H1 (cell line): ENCODE measurements around the gene PRMT9. TPM values are rescaled to one million over a fixed set of nuclear protein-coding genes. Genes with fewer than 3 reads are reported as not detected.

Source experiments
- CTCF ChIA-PET: fragments of 300-600 bp; sonication (Branson Sonifier 250); formaldehyde crosslinking; loops from one replicate; lab custom pipeline; 2021; ENCODE audit not compliant: partially characterized antibody; lab: Charles Lee
- POLR2A ChIA-PET: fragments of 300-600 bp; sonication (Branson Sonifier 250); formaldehyde crosslinking; loops from one replicate; lab custom pipeline; 2021; ENCODE audit warnings: inconsistent platforms; ENCODE audit not compliant: partially characterized antibody; lab: Charles Lee
- DNase-seq, 2 experiments: peaks; one replicate each; pipeline versions ENCODE4 v3.0.0 to v3.0.0-alpha.2; 2010 to 2022; ENCODE audit warnings: low spot score in 2 of 2, low read depth in 1 of 2, mixed read lengths in 1 of 2
- FAIRE-seq: peaks from 2 replicates; lab custom pipeline; 2011; peaks lifted over from hg19 to GRCh38; lab: Jason Lieb, UNC
- H2AFZ ChIP-seq: 2 replicates; pipeline ENCODE4 v1.8.1; 2012; ENCODE audit warnings: low read length, inconsistent platforms
- H2AK5ac ChIP-seq: 2 replicates; pipeline ENCODE4 v1.6.1; 2013; ENCODE audit warnings: low read depth, low read length
- H2BK120ac ChIP-seq: replicated peaks from 2 replicates; pipeline ENCODE3; 2013; ENCODE audit warnings: low read depth, low read length, inconsistent platforms
- H2BK12ac ChIP-seq: 2 replicates; pipeline ENCODE4 v1.6.1; 2013; ENCODE audit warnings: low read depth, low read length
- H2BK15ac ChIP-seq: 2 replicates; pipeline ENCODE4 v1.6.1; 2013; ENCODE audit warnings: low read length
- H2BK20ac ChIP-seq: 2 replicates; pipeline ENCODE4 v1.6.1; 2013; ENCODE audit warnings: low read length
- H2BK5ac ChIP-seq: 2 replicates; pipeline ENCODE4 v1.6.1; 2013; ENCODE audit warnings: low read depth, low read length
- H3K14ac ChIP-seq: 2 replicates; pipeline ENCODE4 v1.6.1; 2013; ENCODE audit warnings: inconsistent platforms; ENCODE audit not compliant: insufficient read length
- H3K18ac ChIP-seq: 2 replicates; pipeline ENCODE4 v1.6.1; 2013; ENCODE audit warnings: low read length; ENCODE audit errors: extremely low read depth
- H3K23ac ChIP-seq: 2 replicates; pipeline ENCODE4 v1.6.1; 2013; ENCODE audit warnings: inconsistent platforms; ENCODE audit not compliant: insufficient read length
- H3K23me2 ChIP-seq: 2 replicates; pipeline ENCODE4 v1.6.1; 2013; ENCODE audit warnings: low read depth, low read length
- H3K27ac ChIP-seq: 2 replicates; pipeline ENCODE4 v1.6.1; 2011; ENCODE audit warnings: low read depth, low read length, inconsistent platforms
- H3K27me3 ChIP-seq, 4 experiments: replicated peaks in 1 of 4; 1 replicate in 1 of 4; 2 replicates in 3 of 4; pipeline versions ENCODE4 v1.6.1 to v1.8.1; 2011 to 2013; ENCODE audit warnings: low read length in 3 of 4, mild to moderate bottlenecking in 3 of 4, inconsistent platforms in 2 of 4, mixed read lengths in 2 of 4, moderate library complexity in 1 of 4; ENCODE audit not compliant: control insufficient read depth in 3 of 4, insufficient read depth in 3 of 4; ENCODE audit errors: extremely low read depth in 1 of 4
- H3K36me3 ChIP-seq, 4 experiments: 2 replicates each; pipeline versions ENCODE4 v1.6.1 to v1.8.1; 2011 to 2013; ENCODE audit warnings: mild to moderate bottlenecking in 4 of 4, low read length in 3 of 4, moderate library complexity in 2 of 4, control low read depth in 1 of 4, inconsistent platforms in 1 of 4; ENCODE audit not compliant: insufficient read depth in 4 of 4, control insufficient read depth in 2 of 4
- H3K4ac ChIP-seq: replicated peaks from 2 replicates; pipeline ENCODE3; 2013; ENCODE audit warnings: low read length, low read depth, mixed read lengths, inconsistent platforms; ENCODE audit not compliant: insufficient read length
- H3K4me1 ChIP-seq, 4 experiments: replicated peaks in 1 of 4; 1 replicate in 1 of 4; 2 replicates in 3 of 4; pipeline versions ENCODE4 v1.6.1 to v1.8.1; 2011 to 2013; ENCODE audit warnings: low read length in 3 of 4, inconsistent platforms in 2 of 4, mixed read lengths in 1 of 4; ENCODE audit not compliant: insufficient read depth in 4 of 4, control insufficient read depth in 3 of 4
- H3K4me2 ChIP-seq, 2 experiments: 2 replicates each; pipeline versions ENCODE4 v1.6.1 to v1.8.1; 2011 to 2013; ENCODE audit warnings: low read depth in 2 of 2, low read length in 2 of 2, control low read depth in 1 of 2, inconsistent platforms in 1 of 2, mild to moderate bottlenecking in 1 of 2; ENCODE audit not compliant: insufficient read depth in 1 of 2
- H3K4me3 ChIP-seq, 4 experiments: fragments of 200-600, 300-600 bp in 1 of 4; sonication (generic), shearing (Covaris generic), sonication (Bioruptor Twin) in 1 of 4; 2 replicates each; pipeline versions ENCODE4 v1.5.1 to v1.8.1; 2011 to 2016; ENCODE audit warnings: low read length in 4 of 4, low read depth in 3 of 4, control low read depth in 2 of 4, inconsistent platforms in 2 of 4, mild to moderate bottlenecking in 2 of 4, mixed read lengths in 1 of 4, moderate library complexity in 1 of 4; ENCODE audit not compliant: insufficient read depth in 2 of 4; ENCODE audit errors: extremely low read depth in 1 of 4
- H3K56ac ChIP-seq: replicated peaks from 2 replicates; pipeline ENCODE3; 2013; ENCODE audit warnings: low read depth, mild to moderate bottlenecking, mixed read lengths, low read length, inconsistent platforms; ENCODE audit not compliant: insufficient read length
- H3K79me1 ChIP-seq: 2 replicates; pipeline ENCODE4 v1.6.1; 2013; ENCODE audit warnings: low read depth, low read length, control low read depth
- H3K79me2 ChIP-seq, 2 experiments: 2 replicates each; pipeline versions ENCODE4 v1.6.1 to v1.8.1; 2012 to 2013; ENCODE audit warnings: low read length in 2 of 2, mild to moderate bottlenecking in 2 of 2, inconsistent platforms in 1 of 2; ENCODE audit not compliant: insufficient read depth in 2 of 2, control insufficient read depth in 1 of 2
- H3K9ac ChIP-seq, 4 experiments: replicated peaks in 1 of 4; 1 replicate in 1 of 4; 2 replicates in 3 of 4; pipeline versions ENCODE4 v1.6.1 to v1.8.1; 2011 to 2013; ENCODE audit warnings: low read depth in 3 of 4, low read length in 3 of 4, control low read depth in 2 of 4, mild to moderate bottlenecking in 2 of 4, moderate library complexity in 2 of 4, inconsistent platforms in 1 of 4; ENCODE audit errors: extremely low read depth in 1 of 4
- H3K9me3 ChIP-seq, 2 experiments: 2 replicates each; pipeline versions ENCODE4 v1.6.1 to v1.8.1; 2012 to 2013; ENCODE audit warnings: mild to moderate bottlenecking in 2 of 2, moderate library complexity in 2 of 2, control low read depth in 1 of 2, inconsistent platforms in 1 of 2, low read depth in 1 of 2, low read length in 1 of 2, mixed read lengths in 1 of 2; ENCODE audit not compliant: insufficient read depth in 2 of 2
- H4K20me1 ChIP-seq, 2 experiments: replicated peaks in 1 of 2; 2 replicates each; pipeline versions ENCODE3 to v1.8.1; 2011 to 2013; ENCODE audit warnings: inconsistent platforms in 2 of 2, low read length in 2 of 2, mild to moderate bottlenecking in 1 of 2; ENCODE audit not compliant: insufficient read depth in 2 of 2, control insufficient read depth in 1 of 2
- H4K5ac ChIP-seq: 2 replicates; pipeline ENCODE4 v1.6.1; 2013; ENCODE audit warnings: low read length, low read depth, mixed read lengths, inconsistent platforms; ENCODE audit not compliant: insufficient read length
- H4K8ac ChIP-seq: 2 replicates; pipeline ENCODE4 v1.8.0; 2013; ENCODE audit warnings: mild to moderate bottlenecking, moderate library complexity, low read length, inconsistent platforms; ENCODE audit not compliant: insufficient read depth; ENCODE audit errors: extremely low read depth
- H4K91ac ChIP-seq: replicated peaks from 2 replicates; pipeline ENCODE3; 2013; ENCODE audit warnings: low read length, mixed read lengths, inconsistent platforms; ENCODE audit not compliant: insufficient read length
- CREB1 ChIP-seq: IDR thresholded peaks from 2 replicates; pipeline ENCODE4 v1.6.1; 2012; ENCODE audit warnings: inconsistent platforms
- HDAC2 ChIP-seq, 2 experiments: fragments of 300-600 bp in 1 of 2; sonication (generic) in 1 of 2; IDR thresholded peaks; 2 replicates each; pipeline ENCODE4 v1.6.1; 2011 to 2012; ENCODE audit warnings: low read depth in 2 of 2, low read length in 2 of 2, mild to moderate bottlenecking in 2 of 2, moderate library complexity in 2 of 2, borderline replicate concordance in 1 of 2, inconsistent platforms in 1 of 2
- JUND ChIP-seq: IDR thresholded peaks from 2 replicates; pipeline ENCODE4 v1.6.1; 2011; ENCODE audit warnings: mild to moderate bottlenecking, improper control_type of control experiment, low read length
- KDM4A ChIP-seq: IDR thresholded peaks from one replicate; pipeline ENCODE4 v1.7.1; 2012; ENCODE audit warnings: low read depth, mild to moderate bottlenecking, moderate library complexity, low read length, inconsistent platforms; ENCODE audit not compliant: severe bottlenecking
- PHF8 ChIP-seq: fragments of 200-600 bp; sonication (generic); conservative IDR thresholded peaks from 2 replicates; pipeline ENCODE4 v1.7.1; 2012; ENCODE audit warnings: low read depth, mild to moderate bottlenecking, inconsistent platforms, low read length, moderate library complexity
- POLR2AphosphoS5 ChIP-seq: IDR thresholded peaks from 2 replicates; pipeline ENCODE4 v1.6.1; 2011; ENCODE audit warnings: low read depth, low read length
- RXRA ChIP-seq: IDR thresholded peaks from 2 replicates; pipeline ENCODE4 v1.6.1; 2011; ENCODE audit warnings: low read depth, mild to moderate bottlenecking, low read length, moderate library complexity; ENCODE audit not compliant: insufficient read depth
- SAP30 ChIP-seq: fragments of 300-600 bp; sonication (generic); IDR thresholded peaks from 2 replicates; pipeline ENCODE4 v1.7.1; 2012; ENCODE audit warnings: low read length, moderate library complexity, mild to moderate bottlenecking, inconsistent platforms; ENCODE audit not compliant: insufficient read depth, insufficient replicate concordance
- SIX5 ChIP-seq: IDR thresholded peaks from 2 replicates; pipeline ENCODE4 v1.6.1; 2011; ENCODE audit warnings: mild to moderate bottlenecking, low read depth, low read length
- SP2 ChIP-seq: IDR thresholded peaks from 2 replicates; pipeline ENCODE4 v1.6.1; 2012; ENCODE audit warnings: mild to moderate bottlenecking, low read length, inconsistent platforms
- TCF12 ChIP-seq: IDR thresholded peaks from 2 replicates; pipeline ENCODE4 v1.6.1; 2011; ENCODE audit warnings: low read depth, mild to moderate bottlenecking, low read length
- TEAD4 ChIP-seq: IDR thresholded peaks from 2 replicates; pipeline ENCODE4 v1.6.1; 2012; ENCODE audit warnings: low read depth, low read length, inconsistent platforms, mixed read lengths
- WGBS, 2 experiments: shearing (Covaris generic) in 1 of 2; methylation state at CpG; one replicate each; pipeline versions ENCODE4 v1.1.6 to v1.1.7; 2013 to 2015; ENCODE audit warnings: low lambda C conversion rate in 2 of 2, mixed read lengths in 2 of 2, inconsistent platforms in 1 of 2, low coverage in 1 of 2, missing lambda C conversion rate in 1 of 2; ENCODE audit not compliant: insufficient replicate concordance in 2 of 2, insufficient coverage in 1 of 2, insufficient read length in 1 of 2; ENCODE audit errors: extremely low coverage in 1 of 2, missing lambda C conversion rate in 1 of 2; 5-methylcytosine and 5-hydroxymethylcytosine counted together
- polyA plus RNA-seq, 7 experiments: library from polyadenylated mRNA; depleted of rRNA in 3 of 7; stranded (reverse) in 5 of 7; unstranded in 2 of 7; fragments of >200 nt in 5 of 7; fragments of 200-250 nt in 2 of 7; gene quantifications; 1 replicate in 5 of 7; 2 replicates in 1 of 7; 4 replicates in 1 of 7; pipeline versions ENCODE4 v1.2.1 to v1.2.3, GENCODE V29; 2011 to 2013; ENCODE audit warnings: missing spikeins in 2 of 7, mixed read lengths in 2 of 7
- total RNA-seq: library from RNA; stranded (reverse); fragmentation: NEBNext Ultra II Directional; extraction: Animal tissue kit (Norgen Biotek cat#: 25700); gene quantifications from 2 replicates; pipeline ENCODE4 v1.2.1, GENCODE V29; 2021
- TF ChIP-seq, protein P1 (sequence below): IDR thresholded peaks from 2 replicates; pipeline ENCODE4 v1.6.1; 2012; ENCODE audit warnings: inconsistent platforms

The PRMT9 gene
- total and polyA plus RNA-seq, 2 of the 8 experiments (the other 6 are each of a cell fraction or from before 2014, with no cell fraction given) = 3.8 to 9.6 TPM

DNA sequence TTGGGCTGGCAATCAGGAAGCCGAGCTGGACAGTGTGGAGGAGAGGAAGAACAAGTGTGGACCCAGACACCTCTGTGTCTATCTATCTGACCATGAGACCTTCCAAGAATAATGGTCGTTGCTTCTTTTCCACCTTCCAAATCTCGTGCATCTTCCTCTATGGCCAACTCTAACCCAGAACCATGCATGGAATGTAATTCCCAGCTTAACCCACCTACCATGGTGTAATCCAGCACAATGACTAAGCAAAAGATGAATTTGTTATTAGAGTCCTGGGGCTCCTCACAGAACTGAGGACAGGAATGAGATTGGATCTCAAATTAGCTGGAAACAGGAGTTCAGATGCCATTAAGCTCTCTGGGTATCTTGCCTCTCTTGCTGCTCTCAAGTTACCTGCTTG lies 84.2 kb downstream of the PRMT9 start:
- no peak overlapping the region for H3K9ac ChIP-seq
- no peak overlapping the region for H2BK12ac ChIP-seq
- FAIRE-seq = no peak
- no peak overlapping the region for H2BK15ac ChIP-seq
- no peaks in the 10 kb centered on the region for H3K23me2 ChIP-seq
- peaks cover 0 to 3% (median 0%) of the 10 kb centered on the region in 4 experiments; a peak in 1 of 7 replicates for H3K4me1 ChIP-seq
- H4K8ac ChIP-seq = no peak overlapping the region
- H3K79me1 ChIP-seq = no peaks in the 10 kb centered on the region
- H3K4me2 ChIP-seq = no peak overlapping the region
- no peak overlapping the region for H2BK5ac ChIP-seq
- H3K79me2 ChIP-seq = no peaks in the 10 kb centered on the region
- H2AFZ ChIP-seq = peak overlapping the region; percentile 31; the same call in 1 of the 2 replicates
- WGBS, 2 experiments = 87% methylated on average over 3 of the region's 3 CpGs; no CpG with 5 or more reads in 1 of the 2 experiments
- no peaks in the 10 kb centered on the region for H3K27me3 ChIP-seq
- CTCF ChIA-PET = interaction anchor here (0.9 to 10.2 kb wide), 6 partner anchors 8 to 579 kb away, joined by 3 to 93 read pairs (median 3); no protein-coding TSS in a partner anchor
- H3K56ac ChIP-seq = no peak overlapping the region
- no peak overlapping the region for H3K23ac ChIP-seq
- H3K4me3 ChIP-seq = no peak overlapping the region
- H4K20me1 ChIP-seq = no peaks in the 10 kb centered on the region
- no peak overlapping the region for H4K91ac ChIP-seq
- H3K36me3 ChIP-seq = no peaks in the 10 kb centered on the region
- no peak overlapping the region for H2AK5ac ChIP-seq
- no peaks in the 10 kb centered on the region for H3K9me3 ChIP-seq
- no peak overlapping the region for H3K27ac ChIP-seq
- TF ChIP-seq SAP30 (no peak), RXRA (no peak), HDAC2 (IDR thresholded peaks at IDR 0.05; ENCODE audit: borderline replicate concordance in 1 of 2, low read depth in 2 of 2, low read length in 2 of 2) (no peak), PHF8 (no peak), JUND (no peak), POLR2AphosphoS5 (no peak), TCF12 (no peak), SIX5 (no peak), KDM4A (no peak), TEAD4 (no peak), SP2 (no peak), CREB1 (no peak)
- TF ChIP-seq, protein P1, sequence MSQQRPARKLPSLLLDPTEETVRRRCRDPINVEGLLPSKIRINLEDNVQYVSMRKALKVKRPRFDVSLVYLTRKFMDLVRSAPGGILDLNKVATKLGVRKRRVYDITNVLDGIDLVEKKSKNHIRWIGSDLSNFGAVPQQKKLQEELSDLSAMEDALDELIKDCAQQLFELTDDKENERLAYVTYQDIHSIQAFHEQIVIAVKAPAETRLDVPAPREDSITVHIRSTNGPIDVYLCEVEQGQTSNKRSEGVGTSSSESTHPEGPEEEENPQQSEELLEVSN = no peak
- TF ChIP-seq, all 59 proteins: peak for 0
- H3K14ac ChIP-seq = no peak overlapping the region
- H2BK20ac ChIP-seq = no peak overlapping the region
- no peak for DNase-seq
- H3K4ac ChIP-seq = no peak overlapping the region
- no peak overlapping the region for H3K18ac ChIP-seq
- H2BK120ac ChIP-seq = no peak overlapping the region
- POLR2A ChIA-PET = no interaction called here
- H4K5ac ChIP-seq = no peak overlapping the region
